GM19239 (cell line): ENCODE data around the gene DUSP19.
A peak's percentile ranks its signal among the peaks of the same experiment; 100 is the strongest.

Source experiments
- DNase-seq: peaks from one replicate; pipeline ENCODE4 v3.0.0; 2011; ENCODE audit warnings: low spot score; ENCODE audit not compliant: insufficient read length
- FAIRE-seq: peaks from 2 replicates; lab custom pipeline; 2011; peaks lifted over from hg19 to GRCh38; lab: Jason Lieb, UNC

DUSP19 gene

GRCh38 chr2:183123117-183123958, 44.8 kb downstream of the DUSP19 start:
- FAIRE-seq = peak; percentile 37
- DNase-seq = no peak

- FAIRE-seq (no peak), DNase-seq (peak; percentile 16)
Observed at GRCh38 chr2:183123959-183124221, 45.3 kb downstream of the DUSP19 start.

GRCh38 chr2:183124222-183124956, 45.8 kb downstream of the DUSP19 start, which contains the start of gene NUP35:
Gene NUP35, plus strand, starts transcription at chr2:183124443. Its CDS starts 15 bp downstream, at chr2:183124458.
- FAIRE-seq (peak; percentile 99), DNase-seq (peak; percentile 40)

- DNase-seq (no peak), FAIRE-seq (peak; percentile 88)
Observed at GRCh38 chr2:183124957-183125255, 46.4 kb downstream of the DUSP19 start.

- no peak for DNase-seq
- no peak for FAIRE-seq
Observed at GRCh38 chr2:183125659-183126341, 47.3 kb downstream of the DUSP19 start.

DNA sequence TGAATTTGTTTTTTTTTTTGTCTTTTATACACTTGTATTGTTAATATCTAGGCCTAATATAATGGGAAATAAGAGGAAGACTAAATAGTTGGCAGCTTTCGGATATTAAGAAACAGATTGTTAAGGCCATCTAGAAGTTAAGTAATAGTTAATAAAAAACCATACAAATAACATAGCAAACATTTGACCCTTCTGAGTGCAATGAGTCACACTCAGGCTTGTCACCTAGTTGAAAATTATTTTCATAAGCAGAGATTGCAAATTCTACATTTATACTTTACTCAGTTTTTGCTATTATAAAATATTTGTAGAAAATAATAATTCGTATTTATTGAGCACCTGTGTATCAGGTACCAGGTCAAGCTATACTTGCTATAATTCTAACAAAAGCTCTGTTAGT, 48.1 kb downstream of the DUSP19 start:
- DNase-seq (no peak), FAIRE-seq (no peak)

DNA sequence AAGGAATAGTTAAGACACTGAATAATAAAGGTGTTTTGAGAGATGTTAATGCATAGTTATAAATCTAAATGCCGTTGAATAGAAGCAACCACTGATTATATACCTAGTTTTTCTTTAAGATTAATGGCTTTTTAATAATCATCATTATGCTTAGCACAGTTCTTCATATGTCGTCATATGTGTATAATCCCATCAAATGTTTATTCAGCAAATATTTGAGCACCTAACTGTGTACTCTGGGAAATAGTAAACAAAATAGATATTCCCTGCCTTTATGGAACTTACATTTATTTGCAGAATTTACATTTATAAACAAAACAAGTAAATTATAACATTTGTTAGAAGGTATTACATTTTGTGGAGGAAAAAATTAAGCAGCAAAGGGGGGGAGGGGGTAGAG, 55.5 kb downstream of the DUSP19 start:
- DNase-seq (no peak), FAIRE-seq (no peak)

DNA sequence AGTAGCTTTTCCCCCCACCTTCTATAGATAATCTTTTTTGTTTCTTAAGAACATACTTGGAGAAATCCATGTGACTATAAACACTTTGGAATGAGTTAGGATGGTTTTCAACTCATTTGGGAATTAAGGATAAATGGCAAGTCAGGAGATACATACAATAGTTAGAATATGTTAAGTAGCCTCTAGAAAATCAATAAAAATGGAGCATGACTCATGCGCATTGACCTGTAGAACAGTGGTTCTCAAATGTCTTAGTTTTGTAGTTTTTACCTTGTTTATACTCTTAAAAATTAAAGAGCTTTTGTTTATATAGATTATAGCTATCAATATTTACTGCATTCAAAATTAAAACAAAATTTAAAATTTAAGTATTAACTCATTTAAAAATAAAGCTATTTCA, 70.4 kb downstream of the DUSP19 start:
- DNase-seq (no peak), FAIRE-seq (no peak)

DNA sequence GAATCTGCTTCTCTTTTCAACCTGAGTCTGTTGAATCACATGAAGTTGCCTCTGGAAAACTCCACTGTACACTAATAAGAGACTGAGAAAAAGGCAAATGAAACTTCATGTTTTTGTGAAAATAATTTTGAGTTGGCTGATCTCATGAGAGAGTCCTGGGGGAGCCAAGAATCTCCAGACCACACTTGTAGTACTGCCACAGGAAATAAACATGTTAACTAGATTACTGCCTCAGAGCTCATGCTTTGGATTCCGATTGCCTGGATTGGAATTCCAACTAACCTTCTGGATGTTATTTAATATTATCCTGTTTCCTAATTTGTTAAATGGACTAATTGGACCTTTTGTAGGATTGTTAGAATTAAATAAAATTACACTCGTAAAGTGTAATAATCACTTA, 70.9 kb downstream of the DUSP19 start:
- FAIRE-seq (no peak), DNase-seq (no peak)
